Measurements from ENCODE around the gene PRICKLE4.

DNA sequence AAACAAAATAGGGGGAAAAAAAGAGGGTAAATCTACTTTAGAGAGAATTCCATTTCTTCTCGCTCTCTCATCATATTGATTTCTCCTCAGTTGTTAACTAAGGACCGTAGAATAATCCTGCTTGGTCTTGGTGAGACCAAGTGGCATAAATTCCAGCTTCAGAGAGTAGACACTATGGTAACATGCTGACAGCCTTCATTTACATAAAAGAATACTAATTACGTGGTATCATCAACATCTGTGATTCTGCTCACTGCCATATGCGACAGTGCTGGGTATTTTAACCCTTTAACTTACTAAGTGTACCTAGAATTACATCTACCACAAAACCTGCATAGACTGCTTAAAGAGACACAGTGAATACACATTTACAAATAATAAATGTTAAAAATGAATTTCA, 34.0 kb downstream of the PRICKLE4 start:
- TF ChIP-seq PATZ1 (CRISPR knock-in tag; IDR thresholded peaks at IDR 0.05; ENCODE audit: borderline replicate concordance) (no peak), CSDC2 (CRISPR knock-in tag; IDR thresholded peaks at IDR 0.05) (no peak), ESRRG (CRISPR knock-in tag; IDR thresholded peaks at IDR 0.05) (no peak), CREB5 (CRISPR knock-in tag; IDR thresholded peaks at IDR 0.05; ENCODE audit: low read depth) (no peak), SNAI2 (CRISPR knock-in tag; IDR thresholded peaks at IDR 0.05) (no peak), TCF4 (CRISPR knock-in tag; IDR thresholded peaks at IDR 0.05; ENCODE audit: borderline replicate concordance) (no peak), ZFP3 (CRISPR knock-in tag; IDR thresholded peaks at IDR 0.05) (no peak), ZC3H10 (CRISPR knock-in tag; IDR thresholded peaks at IDR 0.05) (no peak), ARNTL (CRISPR knock-in tag; IDR thresholded peaks at IDR 0.05; ENCODE audit: borderline replicate concordance, low read depth) (no peak), GLIS3 (CRISPR knock-in tag; IDR thresholded peaks at IDR 0.05) (no peak), ZFP30 (CRISPR knock-in tag; IDR thresholded peaks at IDR 0.05) (no peak), ISL1 (CRISPR knock-in tag; IDR thresholded peaks at IDR 0.05) (no peak)
- TF ChIP-seq, protein P1, sequence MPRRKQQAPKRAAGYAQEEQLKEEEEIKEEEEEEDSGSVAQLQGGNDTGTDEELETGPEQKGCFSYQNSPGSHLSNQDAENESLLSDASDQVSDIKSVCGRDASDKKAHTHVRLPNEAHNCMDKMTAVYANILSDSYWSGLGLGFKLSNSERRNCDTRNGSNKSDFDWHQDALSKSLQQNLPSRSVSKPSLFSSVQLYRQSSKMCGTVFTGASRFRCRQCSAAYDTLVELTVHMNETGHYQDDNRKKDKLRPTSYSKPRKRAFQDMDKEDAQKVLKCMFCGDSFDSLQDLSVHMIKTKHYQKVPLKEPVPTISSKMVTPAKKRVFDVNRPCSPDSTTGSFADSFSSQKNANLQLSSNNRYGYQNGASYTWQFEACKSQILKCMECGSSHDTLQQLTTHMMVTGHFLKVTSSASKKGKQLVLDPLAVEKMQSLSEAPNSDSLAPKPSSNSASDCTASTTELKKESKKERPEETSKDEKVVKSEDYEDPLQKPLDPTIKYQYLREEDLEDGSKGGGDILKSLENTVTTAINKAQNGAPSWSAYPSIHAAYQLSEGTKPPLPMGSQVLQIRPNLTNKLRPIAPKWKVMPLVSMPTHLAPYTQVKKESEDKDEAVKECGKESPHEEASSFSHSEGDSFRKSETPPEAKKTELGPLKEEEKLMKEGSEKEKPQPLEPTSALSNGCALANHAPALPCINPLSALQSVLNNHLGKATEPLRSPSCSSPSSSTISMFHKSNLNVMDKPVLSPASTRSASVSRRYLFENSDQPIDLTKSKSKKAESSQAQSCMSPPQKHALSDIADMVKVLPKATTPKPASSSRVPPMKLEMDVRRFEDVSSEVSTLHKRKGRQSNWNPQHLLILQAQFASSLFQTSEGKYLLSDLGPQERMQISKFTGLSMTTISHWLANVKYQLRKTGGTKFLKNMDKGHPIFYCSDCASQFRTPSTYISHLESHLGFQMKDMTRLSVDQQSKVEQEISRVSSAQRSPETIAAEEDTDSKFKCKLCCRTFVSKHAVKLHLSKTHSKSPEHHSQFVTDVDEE (CRISPR knock-in tag; IDR thresholded peaks at IDR 0.05) = no peak
- TF ChIP-seq, protein P2, sequence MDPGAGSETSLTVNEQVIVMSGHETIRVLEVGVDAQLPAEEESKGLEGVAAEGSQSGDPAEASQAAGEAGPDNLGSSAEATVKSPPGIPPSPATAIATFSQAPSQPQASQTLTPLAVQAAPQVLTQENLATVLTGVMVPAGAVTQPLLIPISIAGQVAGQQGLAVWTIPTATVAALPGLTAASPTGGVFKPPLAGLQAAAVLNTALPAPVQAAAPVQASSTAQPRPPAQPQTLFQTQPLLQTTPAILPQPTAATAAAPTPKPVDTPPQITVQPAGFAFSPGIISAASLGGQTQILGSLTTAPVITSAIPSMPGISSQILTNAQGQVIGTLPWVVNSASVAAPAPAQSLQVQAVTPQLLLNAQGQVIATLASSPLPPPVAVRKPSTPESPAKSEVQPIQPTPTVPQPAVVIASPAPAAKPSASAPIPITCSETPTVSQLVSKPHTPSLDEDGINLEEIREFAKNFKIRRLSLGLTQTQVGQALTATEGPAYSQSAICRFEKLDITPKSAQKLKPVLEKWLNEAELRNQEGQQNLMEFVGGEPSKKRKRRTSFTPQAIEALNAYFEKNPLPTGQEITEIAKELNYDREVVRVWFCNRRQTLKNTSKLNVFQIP (CRISPR knock-in tag; IDR thresholded peaks at IDR 0.05; ENCODE audit: borderline replicate concordance, low read depth) = no peak
